Activated CD4-positive, alpha-beta T cell treated with anti-CD3 and anti-CD28 coated beads, Interleukin-2, amount 50 U/mL, for 16 hours (primary cell): ENCODE data around the gene SGTA.
A peak's percentile ranks its signal among the peaks of the same experiment; 100 is the strongest.
"Not testable (repeated sequence)": the region's sequence is repeated elsewhere in the genome, so short reads cannot be mapped to it uniquely, and the experiment has no call there.

Experiments used
- DNase-seq: peaks from one replicate; pipeline ENCODE4 v3.0.0-alpha.2; 2020

The SGTA gene

GRCh38 chr19:2792666-2793065 lies 9.6 kb upstream of the SGTA start:
- not testable (repeated sequence) for DNase-seq

GRCh38 chr19:2791876-2792275 lies 8.8 kb upstream of the SGTA start:
- no peak for DNase-seq

- no peak for DNase-seq
Measured at GRCh38 chr19:2791440-2791839, 8.4 kb upstream of the SGTA start.

- no peak for DNase-seq
Measured at GRCh38 chr19:2790557-2791271, 7.6 kb upstream of the SGTA start.

- DNase-seq: no peak
Measured at GRCh38 chr19:2790194-2790556, 7.1 kb upstream of the SGTA start.

GRCh38 chr19:2788237-2788636 lies 5.2 kb upstream of the SGTA start:
- DNase-seq: no peak

GRCh38 chr19:2787115-2787514 lies 4.0 kb upstream of the SGTA start:
- no peak for DNase-seq

- peak; percentile 99 for DNase-seq
Measured at GRCh38 chr19:2785244-2785997, 2.3 kb upstream of the SGTA start, which contains the start of gene THOP1. THOP1 (plus strand) TSS chr19:2785503; CDS start chr19:2785663, 160 bp downstream.

- no peak for DNase-seq
Measured at GRCh38 chr19:2783781-2784145, 690 bp upstream of the SGTA start.

GRCh38 chr19:2782329-2782935 lies 641 bp downstream of the SGTA start:
- no peak for DNase-seq

GRCh38 chr19:2780284-2780683 lies 2.8 kb downstream of the SGTA start:
- DNase-seq: no peak

- DNase-seq: no peak
Measured at GRCh38 chr19:2779121-2779740, 3.8 kb downstream of the SGTA start.

- no peak for DNase-seq
Measured at GRCh38 chr19:2777952-2778683, 5.0 kb downstream of the SGTA start.

GRCh38 chr19:2775556-2776430 lies 7.3 kb downstream of the SGTA start:
- peak; percentile 77 for DNase-seq

- DNase-seq: no peak
Measured at GRCh38 chr19:2774953-2775555, 8.0 kb downstream of the SGTA start.

- DNase-seq: no peak
Measured at GRCh38 chr19:2774083-2774679, 8.9 kb downstream of the SGTA start.

- DNase-seq: no peak
Measured at GRCh38 chr19:2771786-2772674, 11.0 kb downstream of the SGTA start.

- DNase-seq: no peak
Measured at GRCh38 chr19:2770055-2771013, 12.7 kb downstream of the SGTA start.

- no peak for DNase-seq
Measured at GRCh38 chr19:2769218-2769617, 13.9 kb downstream of the SGTA start.
